Measurements from ENCODE around the gene PRR30. TPM values are rescaled to one million over a fixed set of nuclear protein-coding genes. Genes with fewer than 3 reads are reported as not detected.

Gene PRR30
- total and polyA plus RNA-seq, 2 experiments from 2014 or later = not detected

DNA sequence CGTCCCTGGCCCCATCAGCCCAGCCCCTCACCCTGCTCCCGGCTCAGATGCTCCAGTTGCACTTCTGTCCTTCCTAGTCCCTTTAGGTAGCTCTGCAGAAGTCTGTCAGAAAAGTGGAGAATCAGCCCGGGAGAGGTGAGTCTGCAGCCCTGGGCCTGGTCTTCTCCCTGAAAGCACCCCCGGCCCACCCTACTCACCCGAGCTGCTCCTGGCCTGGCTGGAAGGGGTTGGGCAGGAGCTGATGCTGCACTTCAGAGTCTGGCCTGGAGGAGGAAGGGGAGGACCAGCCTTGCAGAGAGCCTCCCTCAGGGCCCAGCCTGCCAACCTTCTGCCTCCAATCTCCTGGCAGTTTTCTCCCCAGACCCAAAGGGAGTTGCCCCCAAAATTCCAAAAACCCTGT, 36.9 kb downstream of the PRR30 start (continued):
- TF ChIP-seq, protein P1, sequence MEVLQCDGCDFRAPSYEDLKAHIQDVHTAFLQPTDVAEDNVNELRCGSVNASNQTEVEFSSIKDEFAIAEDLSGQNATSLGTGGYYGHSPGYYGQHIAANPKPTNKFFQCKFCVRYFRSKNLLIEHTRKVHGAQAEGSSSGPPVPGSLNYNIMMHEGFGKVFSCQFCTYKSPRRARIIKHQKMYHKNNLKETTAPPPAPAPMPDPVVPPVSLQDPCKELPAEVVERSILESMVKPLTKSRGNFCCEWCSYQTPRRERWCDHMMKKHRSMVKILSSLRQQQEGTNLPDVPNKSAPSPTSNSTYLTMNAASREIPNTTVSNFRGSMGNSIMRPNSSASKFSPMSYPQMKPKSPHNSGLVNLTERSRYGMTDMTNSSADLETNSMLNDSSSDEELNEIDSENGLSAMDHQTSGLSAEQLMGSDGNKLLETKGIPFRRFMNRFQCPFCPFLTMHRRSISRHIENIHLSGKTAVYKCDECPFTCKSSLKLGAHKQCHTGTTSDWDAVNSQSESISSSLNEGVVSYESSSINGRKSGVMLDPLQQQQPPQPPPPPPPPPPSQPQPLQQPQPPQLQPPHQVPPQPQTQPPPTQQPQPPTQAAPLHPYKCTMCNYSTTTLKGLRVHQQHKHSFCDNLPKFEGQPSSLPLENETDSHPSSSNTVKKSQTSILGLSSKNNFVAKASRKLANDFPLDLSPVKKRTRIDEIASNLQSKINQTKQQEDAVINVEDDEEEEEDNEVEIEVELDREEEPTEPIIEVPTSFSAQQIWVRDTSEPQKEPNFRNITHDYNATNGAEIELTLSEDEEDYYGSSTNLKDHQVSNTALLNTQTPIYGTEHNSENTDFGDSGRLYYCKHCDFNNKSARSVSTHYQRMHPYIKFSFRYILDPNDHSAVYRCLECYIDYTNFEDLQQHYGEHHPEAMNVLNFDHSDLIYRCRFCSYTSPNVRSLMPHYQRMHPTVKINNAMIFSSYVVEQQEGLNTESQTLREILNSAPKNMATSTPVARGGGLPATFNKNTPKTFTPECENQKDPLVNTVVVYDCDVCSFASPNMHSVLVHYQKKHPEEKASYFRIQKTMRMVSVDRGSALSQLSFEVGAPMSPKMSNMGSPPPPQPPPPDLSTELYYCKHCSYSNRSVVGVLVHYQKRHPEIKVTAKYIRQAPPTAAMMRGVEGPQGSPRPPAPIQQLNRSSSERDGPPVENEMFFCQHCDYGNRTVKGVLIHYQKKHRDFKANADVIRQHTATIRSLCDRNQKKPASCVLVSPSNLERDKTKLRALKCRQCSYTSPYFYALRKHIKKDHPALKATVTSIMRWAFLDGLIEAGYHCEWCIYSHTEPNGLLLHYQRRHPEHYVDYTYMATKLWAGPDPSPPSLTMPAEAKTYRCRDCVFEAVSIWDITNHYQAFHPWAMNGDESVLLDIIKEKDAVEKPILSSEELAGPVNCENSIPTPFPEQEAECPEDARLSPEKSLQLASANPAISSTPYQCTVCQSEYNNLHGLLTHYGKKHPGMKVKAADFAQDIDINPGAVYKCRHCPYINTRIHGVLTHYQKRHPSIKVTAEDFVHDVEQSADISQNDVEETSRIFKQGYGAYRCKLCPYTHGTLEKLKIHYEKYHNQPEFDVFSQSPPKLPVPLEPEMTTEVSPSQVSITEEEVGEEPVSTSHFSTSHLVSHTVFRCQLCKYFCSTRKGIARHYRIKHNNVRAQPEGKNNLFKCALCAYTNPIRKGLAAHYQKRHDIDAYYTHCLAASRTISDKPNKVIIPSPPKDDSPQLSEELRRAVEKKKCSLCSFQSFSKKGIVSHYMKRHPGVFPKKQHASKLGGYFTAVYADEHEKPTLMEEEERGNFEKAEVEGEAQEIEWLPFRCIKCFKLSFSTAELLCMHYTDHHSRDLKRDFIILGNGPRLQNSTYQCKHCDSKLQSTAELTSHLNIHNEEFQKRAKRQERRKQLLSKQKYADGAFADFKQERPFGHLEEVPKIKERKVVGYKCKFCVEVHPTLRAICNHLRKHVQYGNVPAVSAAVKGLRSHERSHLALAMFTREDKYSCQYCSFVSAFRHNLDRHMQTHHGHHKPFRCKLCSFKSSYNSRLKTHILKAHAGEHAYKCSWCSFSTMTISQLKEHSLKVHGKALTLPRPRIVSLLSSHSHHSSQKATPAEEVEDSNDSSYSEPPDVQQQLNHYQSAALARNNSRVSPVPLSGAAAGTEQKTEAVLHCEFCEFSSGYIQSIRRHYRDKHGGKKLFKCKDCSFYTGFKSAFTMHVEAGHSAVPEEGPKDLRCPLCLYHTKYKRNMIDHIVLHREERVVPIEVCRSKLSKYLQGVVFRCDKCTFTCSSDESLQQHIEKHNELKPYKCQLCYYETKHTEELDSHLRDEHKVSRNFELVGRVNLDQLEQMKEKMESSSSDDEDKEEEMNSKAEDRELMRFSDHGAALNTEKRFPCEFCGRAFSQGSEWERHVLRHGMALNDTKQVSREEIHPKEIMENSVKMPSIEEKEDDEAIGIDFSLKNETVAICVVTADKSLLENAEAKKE (CRISPR knock-in tag; IDR thresholded peaks at IDR 0.05) = no peak

DNA sequence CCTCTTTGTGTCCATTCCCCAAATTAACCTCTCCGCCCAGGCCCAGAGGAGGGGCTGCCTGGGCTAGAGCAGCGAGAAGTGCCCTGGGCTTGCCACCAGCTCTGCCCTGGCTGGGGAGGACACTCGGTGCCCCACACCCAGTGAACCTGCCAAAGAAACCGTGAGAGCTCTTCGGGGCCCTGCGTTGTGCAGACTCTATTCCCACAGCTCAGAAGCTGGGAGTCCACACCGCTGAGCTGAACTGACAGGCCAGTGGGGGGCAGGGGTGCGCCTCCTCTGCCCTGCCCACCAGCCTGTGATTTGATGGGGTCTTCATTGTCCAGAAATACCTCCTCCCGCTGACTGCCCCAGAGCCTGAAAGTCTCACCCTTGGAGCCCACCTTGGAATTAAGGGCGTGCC, 39.2 kb downstream of the PRR30 start:
- Histone ChIP-seq H2AFZ (no peak overlapping the region), H3K4me1 (ENCODE audit: insufficient read depth) (peaks cover 4% of the 10 kb centered on the region; the same call in 1 of the 2 replicates), H3K4me3 (no peak overlapping the region), H4K20me1 (replicated peaks; ENCODE audit: insufficient read depth) (no peaks in the 10 kb centered on the region; the same call in 1 of the 2 replicates), H3K9me2 (ENCODE audit: insufficient read depth) (no peaks in the 10 kb centered on the region), H3K27ac (ENCODE audit: low read depth) (no peak overlapping the region), H3K4me2 (no peak overlapping the region), H3F3A (replicated peaks; ENCODE audit: low read depth) (no peaks in the 10 kb centered on the region), H3K36me3 (ENCODE audit: insufficient read depth) (no peaks in the 10 kb centered on the region), H3K79me2 (replicated peaks; ENCODE audit: insufficient read depth) (no peaks in the 10 kb centered on the region), H3K27me3 (ENCODE audit: insufficient read depth) (no peaks in the 10 kb centered on the region)
- TF ChIP-seq, protein P2, sequence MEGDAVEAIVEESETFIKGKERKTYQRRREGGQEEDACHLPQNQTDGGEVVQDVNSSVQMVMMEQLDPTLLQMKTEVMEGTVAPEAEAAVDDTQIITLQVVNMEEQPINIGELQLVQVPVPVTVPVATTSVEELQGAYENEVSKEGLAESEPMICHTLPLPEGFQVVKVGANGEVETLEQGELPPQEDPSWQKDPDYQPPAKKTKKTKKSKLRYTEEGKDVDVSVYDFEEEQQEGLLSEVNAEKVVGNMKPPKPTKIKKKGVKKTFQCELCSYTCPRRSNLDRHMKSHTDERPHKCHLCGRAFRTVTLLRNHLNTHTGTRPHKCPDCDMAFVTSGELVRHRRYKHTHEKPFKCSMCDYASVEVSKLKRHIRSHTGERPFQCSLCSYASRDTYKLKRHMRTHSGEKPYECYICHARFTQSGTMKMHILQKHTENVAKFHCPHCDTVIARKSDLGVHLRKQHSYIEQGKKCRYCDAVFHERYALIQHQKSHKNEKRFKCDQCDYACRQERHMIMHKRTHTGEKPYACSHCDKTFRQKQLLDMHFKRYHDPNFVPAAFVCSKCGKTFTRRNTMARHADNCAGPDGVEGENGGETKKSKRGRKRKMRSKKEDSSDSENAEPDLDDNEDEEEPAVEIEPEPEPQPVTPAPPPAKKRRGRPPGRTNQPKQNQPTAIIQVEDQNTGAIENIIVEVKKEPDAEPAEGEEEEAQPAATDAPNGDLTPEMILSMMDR (conservative IDR thresholded peaks at IDR 0.05; ENCODE audit: low read depth in 2 of 2) = peak in 1 of 2 experiments; percentile 41; a peak in 2 of 4 replicates
- TF ChIP-seq, protein P3, sequence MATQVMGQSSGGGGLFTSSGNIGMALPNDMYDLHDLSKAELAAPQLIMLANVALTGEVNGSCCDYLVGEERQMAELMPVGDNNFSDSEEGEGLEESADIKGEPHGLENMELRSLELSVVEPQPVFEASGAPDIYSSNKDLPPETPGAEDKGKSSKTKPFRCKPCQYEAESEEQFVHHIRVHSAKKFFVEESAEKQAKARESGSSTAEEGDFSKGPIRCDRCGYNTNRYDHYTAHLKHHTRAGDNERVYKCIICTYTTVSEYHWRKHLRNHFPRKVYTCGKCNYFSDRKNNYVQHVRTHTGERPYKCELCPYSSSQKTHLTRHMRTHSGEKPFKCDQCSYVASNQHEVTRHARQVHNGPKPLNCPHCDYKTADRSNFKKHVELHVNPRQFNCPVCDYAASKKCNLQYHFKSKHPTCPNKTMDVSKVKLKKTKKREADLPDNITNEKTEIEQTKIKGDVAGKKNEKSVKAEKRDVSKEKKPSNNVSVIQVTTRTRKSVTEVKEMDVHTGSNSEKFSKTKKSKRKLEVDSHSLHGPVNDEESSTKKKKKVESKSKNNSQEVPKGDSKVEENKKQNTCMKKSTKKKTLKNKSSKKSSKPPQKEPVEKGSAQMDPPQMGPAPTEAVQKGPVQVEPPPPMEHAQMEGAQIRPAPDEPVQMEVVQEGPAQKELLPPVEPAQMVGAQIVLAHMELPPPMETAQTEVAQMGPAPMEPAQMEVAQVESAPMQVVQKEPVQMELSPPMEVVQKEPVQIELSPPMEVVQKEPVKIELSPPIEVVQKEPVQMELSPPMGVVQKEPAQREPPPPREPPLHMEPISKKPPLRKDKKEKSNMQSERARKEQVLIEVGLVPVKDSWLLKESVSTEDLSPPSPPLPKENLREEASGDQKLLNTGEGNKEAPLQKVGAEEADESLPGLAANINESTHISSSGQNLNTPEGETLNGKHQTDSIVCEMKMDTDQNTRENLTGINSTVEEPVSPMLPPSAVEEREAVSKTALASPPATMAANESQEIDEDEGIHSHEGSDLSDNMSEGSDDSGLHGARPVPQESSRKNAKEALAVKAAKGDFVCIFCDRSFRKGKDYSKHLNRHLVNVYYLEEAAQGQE (IDR thresholded peaks at IDR 0.05; ENCODE audit: unreplicated experiment) = no peak
- TF ChIP-seq EZH2 (IDR thresholded peaks at IDR 0.05; ENCODE audit: low read depth, unreplicated experiment) (no peak), EZH2phosphoT487 (IDR thresholded peaks at IDR 0.05; ENCODE audit: unreplicated experiment) (no peak), CREB1 (CRISPR knock-in tag; IDR thresholded peaks at IDR 0.05; ENCODE audit: low read depth) (no peak)
- no peaks in the 10 kb centered on the region; the same call in 2 of the 3 replicates for H3K36me3 Mint-ChIP-seq (ENCODE audit: low read depth)
- no peak overlapping the region for H3K4me3 Mint-ChIP-seq
- H3K4me1 Mint-ChIP-seq = peaks cover 9% of the 10 kb centered on the region
- H3K9me3 Mint-ChIP-seq = no peaks in the 10 kb centered on the region; the same call in 2 of the 3 replicates
- DNase-seq (ENCODE audit: low spot score) (no peak), ATAC-seq (no peak)
- H3K27ac Mint-ChIP-seq = no peak overlapping the region
- H3K27me3 Mint-ChIP-seq (ENCODE audit: insufficient read depth, low read depth, poor library complexity) = peaks cover 19% of the 10 kb centered on the region
